Activated naive CD4-positive, alpha-beta T cell treated with anti-CD3 and anti-CD28 coated beads for 36 hours (primary cell): ENCODE results near the gene MTMR4. TPM values are rescaled to one million over a fixed set of nuclear protein-coding genes. Genes with fewer than 3 reads are reported as not detected.
"Not testable (repeated sequence)": the region's sequence is repeated elsewhere in the genome, so short reads cannot be mapped to it uniquely, and the experiment has no call there.

Experiments
- CTCF ChIA-PET: fragments of 350-600 bp; sonication (Branson Sonifier 250); formaldehyde crosslinking; loops from one replicate; lab custom pipeline; 2021; ENCODE audit warnings: antibody characterized with exemption; lab: Charles Lee
- DNase-seq: peaks from one replicate; pipeline ENCODE4 v3.0.0-alpha.2; 2020
- H3K27ac Mint-ChIP-seq: one replicate; pipeline ENCODE4 v1.8.0; 2021; ENCODE audit warnings: mild to moderate bottlenecking, mixed read lengths
- H3K27me3 Mint-ChIP-seq: one replicate; pipeline ENCODE4 v1.8.0; 2021; ENCODE audit warnings: low read depth, mixed read lengths
- H3K36me3 Mint-ChIP-seq: one replicate; pipeline ENCODE4 v1.8.0; 2021; ENCODE audit warnings: low read depth, mixed read lengths
- H3K4me1 Mint-ChIP-seq: one replicate; pipeline ENCODE4 v1.8.0; 2021; ENCODE audit warnings: low read depth, mixed read lengths
- H3K4me3 Mint-ChIP-seq: one replicate; pipeline ENCODE4 v1.8.0; 2021; ENCODE audit warnings: mild to moderate bottlenecking, moderate library complexity, mixed read lengths
- H3K9me3 Mint-ChIP-seq: one replicate; pipeline ENCODE4 v1.8.0; 2021; ENCODE audit warnings: mixed read lengths
- intact Hi-C: fragments of 100-400 bp; cut with micrococcal nuclease; formaldehyde crosslinking; loops from one replicate; pipeline ENCODE4 v1.15.1; 2023
- total RNA-seq, 2 experiments: library from RNA; stranded (reverse); gene quantifications; one replicate each; pipeline ENCODE4 v1.2.3, GENCODE V29; 2021

The MTMR4 gene
- total RNA-seq, 2 experiments from 2014 or later, result 58.2 to 60.5 TPM

DNA sequence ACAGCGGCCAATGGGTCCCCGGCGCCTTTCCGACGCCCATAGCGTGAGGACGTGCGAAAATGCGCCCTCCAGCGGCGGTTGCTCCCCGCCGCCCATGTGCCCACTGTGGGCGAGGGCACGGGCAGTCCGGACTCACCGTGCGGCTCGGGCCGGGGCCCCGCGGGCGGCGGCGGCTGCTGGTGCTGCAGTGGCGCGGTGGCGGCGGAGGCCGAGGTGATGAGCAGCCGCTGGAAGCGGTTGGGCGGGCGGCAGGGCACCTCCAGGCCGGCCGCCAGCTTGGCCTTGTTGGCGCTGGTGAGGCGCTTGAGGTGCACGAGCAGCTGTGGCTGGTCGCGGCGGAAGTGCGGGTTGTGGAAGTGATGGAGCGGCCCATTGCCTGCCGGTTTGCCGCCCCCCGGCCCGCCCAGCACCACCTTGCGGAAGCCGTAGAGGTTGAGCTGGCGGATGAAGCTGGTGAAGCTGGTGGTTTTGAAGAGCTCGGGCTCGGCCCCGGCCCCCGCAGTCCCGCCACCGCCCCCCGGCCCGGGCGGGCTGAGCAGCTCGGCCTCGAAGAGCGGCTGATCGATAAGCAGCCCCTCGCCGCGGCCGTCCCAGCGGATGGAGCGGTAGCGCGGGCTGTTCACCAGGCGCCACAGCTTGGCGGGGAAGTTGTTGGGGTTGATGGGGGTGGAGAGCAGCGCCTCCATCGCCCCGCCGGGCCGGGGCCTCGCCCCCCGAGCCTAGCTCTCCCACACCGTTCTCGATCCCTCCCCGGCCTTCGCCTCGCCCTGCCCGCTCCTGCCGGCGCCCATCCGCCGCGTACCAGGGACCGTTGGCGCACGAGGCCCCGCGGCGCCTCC, 26.6 kb downstream of the MTMR4 start, which contains the start of gene HSF5:
Gene HSF5, minus strand, starts transcription at position 820 of the 839 bp plus-strand sequence. Its CDS starts 134 bp downstream, at position 686.
- CTCF ChIA-PET, result interaction anchor here (0.5 to 1.9 kb wide), 11 partner anchors 9 to 210 kb away, joined by 3 to 9 read pairs (median 5); partner anchors contain the start of gene RNF43
- Mint-ChIP-seq H3K9me3 (no peaks in the 10 kb centered on the region), H3K27ac (no peak within 1 kb of the TSS), H3K36me3 (peaks cover 31% of the 10 kb centered on the region), H3K27me3 (no peaks in the 10 kb centered on the region), H3K4me1 (peaks cover 15% of the 10 kb centered on the region), H3K4me3 (peak within 1 kb of the TSS; percentile 58)
- DNase-seq, result peak; percentile 79
- intact Hi-C loops, result loop anchor here (1.0 to 5.0 kb wide), 2 partner anchors 30 to 71 kb away; partner anchors contain the start of gene RNF43

DNA sequence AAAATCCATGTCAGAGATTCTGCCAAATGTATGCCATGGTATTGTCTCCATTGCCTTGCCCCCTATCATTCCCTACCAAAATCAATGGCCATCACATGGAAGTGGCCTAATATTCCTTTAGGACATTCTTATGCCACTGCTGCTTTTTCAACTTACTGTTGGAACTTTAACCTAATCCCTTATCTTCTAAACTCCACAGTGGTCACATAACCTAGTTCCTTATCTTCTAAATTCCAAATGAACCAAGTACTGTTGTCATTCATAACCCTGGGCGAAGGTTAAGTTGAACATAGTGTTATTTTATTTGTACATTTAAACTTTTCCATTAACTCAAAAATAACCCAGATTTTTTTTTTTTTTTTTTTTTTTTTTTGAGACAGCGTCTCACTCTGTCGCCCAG, 29.8 kb downstream of the MTMR4 start:
- intact Hi-C loops, result no loop called here
- no peaks in the 10 kb centered on the region for H3K9me3 Mint-ChIP-seq

DNA sequence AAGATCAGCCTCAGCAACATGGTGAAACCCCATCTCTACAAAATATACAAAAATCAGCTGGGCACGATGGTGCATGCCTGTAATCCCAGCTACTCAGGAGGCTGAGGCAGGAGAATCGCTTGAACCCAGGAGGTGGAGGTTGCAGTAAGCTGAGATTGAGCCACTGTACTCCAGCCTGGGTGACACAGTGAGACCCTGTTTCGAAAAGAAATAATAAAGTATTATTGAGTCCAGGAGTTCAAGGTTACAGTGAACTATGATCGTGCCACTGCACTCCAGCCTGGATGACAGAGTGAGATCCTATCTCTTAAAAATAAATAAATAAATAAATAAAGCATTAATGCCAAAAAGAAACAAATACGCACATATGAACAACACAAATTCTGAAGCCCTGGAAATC, 32.6 kb downstream of the MTMR4 start:
- H3K27ac Mint-ChIP-seq, H3K4me1 Mint-ChIP-seq, H3K36me3 Mint-ChIP-seq, intact Hi-C loops, DNase-seq, H3K4me3 Mint-ChIP-seq, H3K9me3 Mint-ChIP-seq, CTCF ChIA-PET, H3K27me3 Mint-ChIP-seq: not testable (repeated sequence)

More for the DNA sequence above, 29.8 kb downstream of the MTMR4 start:
- H3K36me3 Mint-ChIP-seq, result peaks cover 12% of the 10 kb centered on the region
- CTCF ChIA-PET, result no interaction called here
- H3K4me1 Mint-ChIP-seq, result peaks cover 7% of the 10 kb centered on the region
- H3K27ac Mint-ChIP-seq, result no peak overlapping the region
- no peak for DNase-seq
- H3K4me3 Mint-ChIP-seq, result no peak overlapping the region
- H3K27me3 Mint-ChIP-seq, result no peaks in the 10 kb centered on the region

DNA sequence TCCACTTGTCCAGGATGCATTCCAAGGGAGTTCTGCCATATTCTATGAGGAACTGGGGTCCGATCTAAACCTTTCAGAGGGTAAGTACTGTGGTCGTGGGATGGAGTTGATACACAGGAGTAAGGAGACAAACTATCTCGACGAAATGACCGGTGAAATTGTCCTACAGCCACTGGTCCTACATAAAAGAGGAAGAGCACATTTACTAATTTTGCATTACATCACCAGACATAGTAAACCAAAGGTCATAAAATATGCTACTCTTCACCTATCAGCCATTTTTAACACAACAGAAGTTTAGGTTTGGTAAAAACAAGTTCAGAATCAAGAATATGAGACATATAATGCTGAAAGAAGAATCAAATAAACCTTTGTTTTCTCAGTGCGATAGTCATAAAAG, 34.3 kb downstream of the MTMR4 start:
- DNase-seq, result no peak
- peaks cover 4% of the 10 kb centered on the region for H3K36me3 Mint-ChIP-seq
- H3K4me3 Mint-ChIP-seq, result no peak overlapping the region
- H3K27me3 Mint-ChIP-seq, result no peaks in the 10 kb centered on the region
- peaks cover 1% of the 10 kb centered on the region for H3K4me1 Mint-ChIP-seq
- no peaks in the 10 kb centered on the region for H3K9me3 Mint-ChIP-seq
- CTCF ChIA-PET, result no interaction called here
- no peak overlapping the region for H3K27ac Mint-ChIP-seq
- intact Hi-C loops, result no loop called here

DNA sequence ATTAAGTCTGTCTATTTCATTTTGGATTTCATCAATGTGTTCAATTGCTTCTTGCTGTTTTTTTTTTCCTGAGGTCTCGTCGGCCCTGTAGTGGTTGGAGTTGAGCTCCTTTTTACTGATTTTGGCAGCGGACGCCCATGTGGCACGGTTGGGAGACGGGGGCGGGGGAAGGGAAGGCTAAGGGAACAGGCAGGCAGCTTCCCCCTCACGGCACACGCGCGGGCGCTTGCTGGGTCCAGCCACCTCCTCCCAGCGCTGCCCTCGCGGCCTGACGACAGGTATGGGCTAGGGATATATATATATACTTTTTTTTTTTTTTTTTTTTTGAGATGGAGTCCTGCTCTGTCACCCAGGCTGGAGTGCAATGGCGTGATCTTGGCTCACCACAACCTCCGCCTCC, 37.6 kb downstream of the MTMR4 start:
- no peak overlapping the region for H3K27ac Mint-ChIP-seq
- H3K4me1 Mint-ChIP-seq, result peaks cover 5% of the 10 kb centered on the region
- CTCF ChIA-PET, result interaction anchor here (0.5 kb wide), 1 partner anchor 18 kb away, joined by 4 read pairs; no protein-coding TSS in a partner anchor
- H3K4me3 Mint-ChIP-seq, result no peak overlapping the region
- intact Hi-C loops, result no loop called here
- no peaks in the 10 kb centered on the region for H3K9me3 Mint-ChIP-seq
- no peaks in the 10 kb centered on the region for H3K27me3 Mint-ChIP-seq
- DNase-seq, result no peak
- peaks cover 4% of the 10 kb centered on the region for H3K36me3 Mint-ChIP-seq

DNA sequence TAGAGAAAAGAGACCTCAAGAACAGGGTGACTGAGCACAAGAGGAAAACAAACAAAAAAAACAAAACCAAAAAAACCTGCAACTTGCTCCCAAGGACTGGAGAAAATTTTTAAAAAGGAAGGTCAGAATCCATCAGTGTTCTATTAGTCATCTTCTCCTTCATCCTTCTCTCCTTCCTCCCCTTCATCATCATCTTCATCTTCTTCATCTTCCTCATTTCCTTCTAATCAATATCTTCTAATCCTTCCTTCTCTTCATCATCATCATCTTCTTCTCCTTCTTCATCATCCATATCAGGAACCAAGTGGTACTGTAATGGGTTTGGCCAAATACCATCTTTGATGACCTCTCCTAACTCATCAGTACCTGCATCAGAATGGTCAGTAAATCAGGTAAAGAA, 38.5 kb downstream of the MTMR4 start:
- H3K27me3 Mint-ChIP-seq, result no peaks in the 10 kb centered on the region
- H3K27ac Mint-ChIP-seq, result no peak overlapping the region
- CTCF ChIA-PET, result interaction anchor here (0.5 to 1.2 kb wide), 2 partner anchors 10 to 17 kb away, joined by 3 to 4 read pairs; no protein-coding TSS in a partner anchor
- H3K36me3 Mint-ChIP-seq, result peaks cover 4% of the 10 kb centered on the region
- H3K4me3 Mint-ChIP-seq, result no peak overlapping the region
- H3K4me1 Mint-ChIP-seq, result peaks cover 5% of the 10 kb centered on the region
- no peak for DNase-seq
- H3K9me3 Mint-ChIP-seq, result no peaks in the 10 kb centered on the region
- intact Hi-C loops, result no loop called here

DNA sequence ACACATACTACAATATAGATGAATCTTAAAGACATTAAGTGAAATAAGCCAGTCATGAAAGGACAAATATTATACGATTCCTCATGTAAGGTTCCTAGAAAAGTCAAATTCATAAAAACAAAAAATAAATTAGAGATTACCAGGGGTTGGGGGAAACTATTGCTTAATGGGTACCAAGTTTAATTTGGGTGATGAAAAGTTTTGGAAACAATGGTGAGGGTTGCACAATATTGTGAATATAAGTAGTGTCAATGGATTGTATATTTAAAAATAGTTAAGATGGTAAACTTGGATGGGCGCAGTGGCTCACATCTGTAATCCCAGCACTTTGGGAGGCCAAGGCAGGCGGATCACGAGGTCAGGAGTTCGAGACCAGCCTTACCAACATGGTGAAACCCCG, 44.1 kb downstream of the MTMR4 start:
- Mint-ChIP-seq H3K4me1 (peaks cover 5% of the 10 kb centered on the region), H3K27ac (no peak overlapping the region), H3K27me3 (no peaks in the 10 kb centered on the region), H3K9me3 (no peaks in the 10 kb centered on the region), H3K4me3 (no peak overlapping the region), H3K36me3 (no peaks in the 10 kb centered on the region)
- DNase-seq, result no peak
- CTCF ChIA-PET, result no interaction called here
- intact Hi-C loops, result no loop called here

DNA sequence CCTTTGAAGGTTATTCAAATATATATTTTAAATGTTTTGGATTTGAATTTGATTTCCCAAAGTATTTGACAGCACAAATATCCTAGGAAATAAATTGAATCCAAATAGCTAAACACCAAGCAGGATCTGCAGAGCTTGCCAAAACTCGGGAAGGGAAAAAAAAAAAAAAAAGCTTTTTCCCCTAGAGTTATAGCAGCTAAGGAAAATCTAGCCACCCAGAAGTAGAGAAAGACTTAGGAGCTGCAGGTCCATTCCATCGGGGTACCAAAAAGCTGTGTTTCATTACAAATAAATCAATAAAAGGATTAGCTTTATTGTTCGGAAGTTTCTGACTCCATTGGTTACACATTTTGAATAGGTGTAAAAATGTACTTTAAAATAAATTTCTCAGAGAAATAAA, 45.5 kb downstream of the MTMR4 start:
- intact Hi-C loops, result no loop called here
- no peaks in the 10 kb centered on the region for H3K9me3 Mint-ChIP-seq
- peaks cover 2% of the 10 kb centered on the region for H3K4me1 Mint-ChIP-seq
- no peaks in the 10 kb centered on the region for H3K36me3 Mint-ChIP-seq
- H3K27ac Mint-ChIP-seq, result no peak overlapping the region
- no peak overlapping the region for H3K4me3 Mint-ChIP-seq
- no peaks in the 10 kb centered on the region for H3K27me3 Mint-ChIP-seq
- no peak for DNase-seq
- CTCF ChIA-PET, result interaction anchor here (1.1 kb wide), 1 partner anchor 19 kb away, joined by 3 read pairs; the partner anchor contains the start of gene HSF5

DNA sequence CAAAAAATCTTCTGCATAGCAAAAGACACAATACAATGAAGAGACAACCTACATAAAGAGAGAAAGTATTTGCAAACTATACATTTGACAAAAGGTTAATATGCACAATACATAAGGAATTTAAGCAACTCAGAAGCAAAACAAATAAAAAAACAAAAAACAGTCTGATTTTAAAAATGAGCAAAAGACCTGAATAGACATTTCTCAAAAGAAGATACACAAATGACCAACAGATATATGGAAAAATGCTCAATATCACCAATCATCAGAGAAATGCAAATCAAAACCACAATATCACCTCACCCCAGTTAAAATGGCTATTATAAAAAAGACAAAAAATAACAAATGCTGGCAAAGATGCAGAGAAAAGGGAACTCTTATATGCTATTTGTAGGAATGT, 58.9 kb downstream of the MTMR4 start:
- Mint-ChIP-seq H3K4me1 (no peaks in the 10 kb centered on the region), H3K27ac (no peak overlapping the region), H3K9me3 (no peaks in the 10 kb centered on the region), H3K36me3 (peaks cover 2% of the 10 kb centered on the region), H3K4me3 (no peak overlapping the region), H3K27me3 (no peaks in the 10 kb centered on the region)
- no peak for DNase-seq
- CTCF ChIA-PET, result interaction anchor here (1.4 kb wide), 1 partner anchor 38 kb away, joined by 3 read pairs; the partner anchor contains the start of gene RNF43
- intact Hi-C loops, result no loop called here

DNA sequence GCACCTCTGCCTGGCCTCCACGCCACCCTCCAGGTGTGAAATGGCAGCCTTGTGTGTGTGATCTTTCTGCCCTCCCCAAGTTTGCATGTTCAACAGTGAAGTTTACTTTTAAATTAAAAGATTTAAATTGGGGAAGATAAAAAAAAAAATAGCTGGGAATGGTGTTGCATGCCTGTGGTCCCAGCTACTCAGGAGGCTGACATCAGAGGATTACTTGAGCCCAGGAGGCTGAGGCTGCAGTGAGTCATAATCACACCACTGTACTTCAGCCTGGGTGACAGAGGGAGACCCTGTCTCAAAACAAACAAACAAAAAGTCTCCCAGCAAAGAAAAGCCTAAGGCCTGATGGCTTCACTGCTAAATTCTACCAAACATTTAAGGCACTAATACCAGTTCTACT, 61.7 kb downstream of the MTMR4 start:
- DNase-seq, result no peak
- Mint-ChIP-seq H3K4me1 (no peaks in the 10 kb centered on the region), H3K36me3 (peaks cover 4% of the 10 kb centered on the region), H3K27ac (no peak overlapping the region), H3K9me3 (no peaks in the 10 kb centered on the region), H3K27me3 (no peaks in the 10 kb centered on the region), H3K4me3 (no peak overlapping the region)
- CTCF ChIA-PET, result no interaction called here
- intact Hi-C loops, result no loop called here

DNA sequence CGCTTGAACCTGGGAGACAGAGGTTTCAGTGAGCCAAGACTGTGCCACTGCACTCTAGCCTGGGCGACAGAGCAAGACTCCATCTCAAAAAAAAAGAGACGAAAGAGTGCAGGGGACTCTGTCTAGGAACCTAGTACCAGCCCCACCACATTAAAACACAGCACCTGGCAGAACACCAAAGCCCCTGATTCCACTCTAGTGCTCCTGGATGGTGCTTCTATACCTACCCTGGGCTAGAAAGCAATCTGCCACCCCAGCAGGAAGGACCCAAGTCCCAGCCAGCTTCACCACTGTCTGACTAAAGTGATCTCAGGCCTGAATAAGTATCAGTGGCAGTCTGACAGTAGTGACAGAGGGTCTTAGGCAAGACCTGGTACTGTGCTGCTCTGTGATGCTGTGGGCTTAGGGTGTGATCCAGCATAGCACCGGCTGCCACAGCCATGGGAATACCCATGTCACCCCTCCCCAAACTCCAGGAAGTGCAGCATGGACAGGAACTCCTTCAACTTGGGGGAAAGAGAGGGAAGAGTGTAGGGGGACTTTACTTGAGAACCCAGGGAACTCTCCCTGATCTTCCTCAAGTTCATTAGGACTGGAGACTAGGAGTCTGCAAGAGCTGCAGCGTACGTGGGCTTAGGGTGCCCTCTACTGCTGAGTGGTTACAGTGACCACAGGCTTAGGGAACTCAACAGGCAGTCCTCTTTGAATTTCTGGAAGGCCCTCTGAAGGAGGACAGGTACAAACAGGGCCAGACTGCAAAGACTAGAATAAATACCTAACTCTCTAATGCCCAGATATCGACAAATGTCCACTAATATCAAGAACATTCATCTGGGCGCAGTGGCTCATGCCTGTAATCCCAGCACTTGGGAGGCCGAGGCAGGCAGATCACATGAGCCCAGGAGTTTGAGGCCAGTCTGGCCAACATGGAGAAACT, 67.1 kb downstream of the MTMR4 start:
- peak; percentile 86 for DNase-seq
- Mint-ChIP-seq H3K9me3 (no peaks in the 10 kb centered on the region), H3K4me3 (no peak overlapping the region), H3K27ac (no peak overlapping the region), H3K36me3 (peaks cover 3% of the 10 kb centered on the region), H3K4me1 (peaks cover 1% of the 10 kb centered on the region), H3K27me3 (no peaks in the 10 kb centered on the region)
- CTCF ChIA-PET, result interaction anchor here (1.0 to 3.5 kb wide), 8 partner anchors 8 to 198 kb away, joined by 3 to 36 read pairs (median 5); no protein-coding TSS in a partner anchor
- intact Hi-C loops, result loop anchor here (1.0 to 5.0 kb wide), 5 partner anchors 130 to 245 kb away; no protein-coding TSS in a partner anchor

DNA sequence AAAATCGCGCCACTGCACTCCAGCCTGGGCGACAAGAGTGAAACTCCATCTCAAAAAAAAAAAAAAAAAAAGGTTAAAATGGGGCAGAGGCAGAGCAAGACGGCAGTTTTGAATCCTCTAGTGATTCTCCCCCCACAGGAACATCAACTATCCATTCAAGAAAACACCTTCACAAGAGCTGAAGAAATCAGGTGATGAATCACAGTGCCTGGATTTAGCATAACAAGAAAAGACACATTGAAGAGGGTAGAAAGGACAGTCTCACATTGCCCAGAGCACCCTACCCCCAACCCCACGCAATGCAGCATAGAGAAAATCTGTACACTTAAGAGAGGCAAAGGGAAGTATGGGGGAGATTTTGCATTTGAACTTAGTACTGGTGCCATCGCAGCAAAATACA, 68.4 kb downstream of the MTMR4 start:
- H3K36me3 Mint-ChIP-seq, result peaks cover 3% of the 10 kb centered on the region

More for the DNA sequence above, 68.4 kb downstream of the MTMR4 start:
- no peak overlapping the region for H3K4me3 Mint-ChIP-seq
- CTCF ChIA-PET, result interaction anchor here (0.8 to 3.5 kb wide), 4 partner anchors 128 to 196 kb away, joined by 3 to 36 read pairs (median 11); no protein-coding TSS in a partner anchor
- intact Hi-C loops, result loop anchor here (5.0 kb wide), 1 partner anchor 244 kb away; no protein-coding TSS in a partner anchor
- no peaks in the 10 kb centered on the region for H3K27me3 Mint-ChIP-seq
- H3K4me1 Mint-ChIP-seq, result peaks cover 1% of the 10 kb centered on the region
- no peak for DNase-seq
- no peaks in the 10 kb centered on the region for H3K9me3 Mint-ChIP-seq
- no peak overlapping the region for H3K27ac Mint-ChIP-seq
